ENCODE results near the gene SDCCAG8. TPM values are rescaled to one million over a fixed set of nuclear protein-coding genes. Genes with fewer than 3 reads are reported as not detected.
A peak's percentile ranks its signal among the peaks of the same experiment; 100 is the strongest.

Gene SDCCAG8
- total and polyA plus RNA-seq, 8 donors = 24.3 to 37.1 (median 30.0) TPM

GRCh38 chr1:243471754-243472745 lies 216.2 kb downstream of the SDCCAG8 start:
- 80 to 97% methylated on average over 3 of the region's 3 CpGs for WGBS, 2 donors
- no peaks in the 10 kb centered on the region for H3K27me3 ChIP-seq
- FAIRE-seq = no peak
- intact Hi-C loops (cut with DNase I) = loop anchor here in 1 of 3 donors (5.0 kb wide), 1 partner anchor 135 kb away; no protein-coding TSS in a partner anchor
- no peak overlapping the region for H3K27ac ChIP-seq
- no peaks in the 10 kb centered on the region for H3K9me3 ChIP-seq
- H3K4me3 ChIP-seq = no peak overlapping the region
- H3K36me3 ChIP-seq = peaks cover 0 to 3% (median 0%) of the 10 kb centered on the region in 3 donors
- no peak for DNase-seq
- no peaks in the 10 kb centered on the region for H3K4me1 ChIP-seq
- ATAC-seq = peak in 2 of 4 donors; percentile 31 to 74
- no peak for TF ChIP-seq CTCF (IDR thresholded peaks at IDR 0.05)

- TF ChIP-seq CTCF (IDR thresholded peaks at IDR 0.05) = no peak
- H3K27me3 ChIP-seq = no peaks in the 10 kb centered on the region
- WGBS, 2 donors = 58 to 66% methylated on average over 12 of the region's 12 CpGs
- no peaks in the 10 kb centered on the region for H3K4me1 ChIP-seq
- H3K27ac ChIP-seq = no peak overlapping the region
- peak overlapping the region in 1 of 4 donors; percentile 18 for H3K4me3 ChIP-seq
- no peaks in the 10 kb centered on the region for H3K9me3 ChIP-seq
- peak in 2 of 4 donors; percentile 24 to 40 for ATAC-seq
- H3K36me3 ChIP-seq = peaks cover 0 to 3% (median 0%) of the 10 kb centered on the region in 3 donors
- no peak for DNase-seq
- FAIRE-seq = no peak
- intact Hi-C loops (cut with DNase I) = loop anchor here in 1 of 3 donors (5.0 kb wide), 1 partner anchor 134 kb away; no protein-coding TSS in a partner anchor
Measured at GRCh38 chr1:243473227-243474135, 217.6 kb downstream of the SDCCAG8 start.

- ATAC-seq (no peak), FAIRE-seq (no peak), DNase-seq (no peak)
- no peaks in the 10 kb centered on the region for H3K27me3 ChIP-seq
- no peaks in the 10 kb centered on the region for H3K9me3 ChIP-seq
- intact Hi-C loops (cut with DNase I) = loop anchor here in 1 of 3 donors (5.0 kb wide), 1 partner anchor 133 kb away; no protein-coding TSS in a partner anchor
- WGBS, 2 donors = 88 to 90% methylated on average over 52 to 55 of the region's 55 CpGs
- no peaks in the 10 kb centered on the region for H3K4me1 ChIP-seq
- H3K4me3 ChIP-seq = no peak overlapping the region
- H3K36me3 ChIP-seq = peaks cover 0 to 3% (median 0%) of the 10 kb centered on the region in 3 donors
- no peak overlapping the region for H3K27ac ChIP-seq
- no peak for TF ChIP-seq CTCF (IDR thresholded peaks at IDR 0.05)
Measured at GRCh38 chr1:243474136-243474881, 218.5 kb downstream of the SDCCAG8 start.

GRCh38 chr1:243474906-243475305 lies 219.1 kb downstream of the SDCCAG8 start:
- 97% methylated on average over 9 of the region's 9 CpGs for WGBS, 2 donors
- ATAC-seq (no peak), FAIRE-seq (no peak), DNase-seq (no peak)
- intact Hi-C loops (cut with DNase I) = loop anchor here in 1 of 3 donors (5.0 kb wide), 1 partner anchor 132 kb away; no protein-coding TSS in a partner anchor
- TF ChIP-seq CTCF (IDR thresholded peaks at IDR 0.05) = no peak
- H3K27ac ChIP-seq = no peak overlapping the region
- H3K36me3 ChIP-seq = peaks cover 0 to 3% (median 0%) of the 10 kb centered on the region in 3 donors
- no peaks in the 10 kb centered on the region for H3K4me1 ChIP-seq
- H3K9me3 ChIP-seq = no peaks in the 10 kb centered on the region
- no peaks in the 10 kb centered on the region for H3K27me3 ChIP-seq
- no peak overlapping the region for H3K4me3 ChIP-seq
